ENCODE data around the gene FANCC. TPM values are rescaled to one million over a fixed set of nuclear protein-coding genes. Genes with fewer than 3 reads are reported as not detected.

The FANCC gene
- total RNA-seq, 2 donors from 2014 or later: 10.5 to 23.6 TPM

- H3K4me1 ChIP-seq: peaks cover 17% of the 10 kb centered on the region
- H3K27me3 ChIP-seq: no peaks in the 10 kb centered on the region
- H3K36me3 ChIP-seq: peaks cover 4% of the 10 kb centered on the region
- DNase-seq: no peak
- TF ChIP-seq CTCF (IDR thresholded peaks at IDR 0.05): no peak
- no peak overlapping the region for H3K4me3 ChIP-seq
- peak overlapping the region; percentile 55 for H3K27ac ChIP-seq
- H3K9me3 ChIP-seq: no peaks in the 10 kb centered on the region
- H3K9ac ChIP-seq (ENCODE audit: low read depth in 2 of 2, low read length in 2 of 2): peak overlapping the region; percentile 27 to 30
- intact Hi-C loops (cut with DNase I): no loop called here
These were observed 240.3 kb downstream of the FANCC start for GRCh38 chr9:95077053-95077765.

GRCh38 chr9:95076696-95077052, 240.8 kb downstream of the FANCC start:
- H3K36me3 ChIP-seq: peaks cover 4% of the 10 kb centered on the region

GRCh38 chr9:95075700-95076099, 241.8 kb downstream of the FANCC start:
- H3K27me3 ChIP-seq: no peaks in the 10 kb centered on the region
- H3K9ac ChIP-seq (ENCODE audit: low read depth in 2 of 2, low read length in 2 of 2): no peak overlapping the region
- no peaks in the 10 kb centered on the region for H3K36me3 ChIP-seq
- no peak overlapping the region for H3K27ac ChIP-seq
- no peak for TF ChIP-seq CTCF (IDR thresholded peaks at IDR 0.05)
- no peak for DNase-seq
- H3K4me1 ChIP-seq: peaks cover 17% of the 10 kb centered on the region
- no peaks in the 10 kb centered on the region for H3K9me3 ChIP-seq
- intact Hi-C loops (cut with DNase I): no loop called here
- no peak overlapping the region for H3K4me3 ChIP-seq

More at GRCh38 chr9:95076696-95077052, 240.8 kb downstream of the FANCC start:
- Histone ChIP-seq H3K9ac (ENCODE audit: low read depth in 2 of 2, low read length in 2 of 2) (no peak overlapping the region), H3K4me3 (no peak overlapping the region), H3K27me3 (no peaks in the 10 kb centered on the region), H3K27ac (peak overlapping the region; percentile 55), H3K4me1 (peaks cover 17% of the 10 kb centered on the region), H3K9me3 (no peaks in the 10 kb centered on the region)
- intact Hi-C loops (cut with DNase I): no loop called here
- TF ChIP-seq CTCF (IDR thresholded peaks at IDR 0.05): no peak
- no peak for DNase-seq

- H3K27me3 ChIP-seq: no peaks in the 10 kb centered on the region
- H3K9me3 ChIP-seq: no peaks in the 10 kb centered on the region
- intact Hi-C loops (cut with DNase I): no loop called here
- no peak overlapping the region for H3K9ac ChIP-seq (ENCODE audit: low read depth in 2 of 2, low read length in 2 of 2)
- H3K4me1 ChIP-seq: peaks cover 17% of the 10 kb centered on the region
- DNase-seq: peak; percentile 50
- TF ChIP-seq CTCF (IDR thresholded peaks at IDR 0.05): no peak
- H3K27ac ChIP-seq: no peak overlapping the region
- H3K4me3 ChIP-seq: no peak overlapping the region
- H3K36me3 ChIP-seq: no peaks in the 10 kb centered on the region
These were observed 242.9 kb downstream of the FANCC start for GRCh38 chr9:95074632-95075031.

GRCh38 chr9:95073918-95074317, 243.6 kb downstream of the FANCC start:
- DNase-seq: no peak
- Histone ChIP-seq H3K4me3 (no peak overlapping the region), H3K9me3 (no peaks in the 10 kb centered on the region), H3K27me3 (no peaks in the 10 kb centered on the region), H3K27ac (no peak overlapping the region), H3K4me1 (peaks cover 17% of the 10 kb centered on the region), H3K36me3 (no peaks in the 10 kb centered on the region), H3K9ac (ENCODE audit: low read depth in 2 of 2, low read length in 2 of 2) (no peak overlapping the region)
- intact Hi-C loops (cut with DNase I): no loop called here
- TF ChIP-seq CTCF (IDR thresholded peaks at IDR 0.05): no peak
